ENCODE data around the gene BICDL2. TPM values are rescaled to one million over a fixed set of nuclear protein-coding genes. Genes with fewer than 3 reads are reported as not detected.

Gene BICDL2
- total RNA-seq, 1 donor from 2014 or later = not detected

Other genes with a start within 250 kb of the BICDL2 start
- gene PRSS33, start 249.4 kb downstream of the BICDL2 start, total RNA-seq = not detected
- not detected for gene PRSS41, start 238.5 kb downstream of the BICDL2 start, total RNA-seq
- gene PRSS21, start 219.7 kb downstream of the BICDL2 start, total RNA-seq = not detected
- 0.37 TPM for gene ZG16B, start 206.6 kb downstream of the BICDL2 start, total RNA-seq
- not detected for gene PRSS22, start 178.8 kb downstream of the BICDL2 start, total RNA-seq
- 28.6 TPM for gene FLYWCH2, start 153.7 kb downstream of the BICDL2 start, total RNA-seq
- 36.1 TPM for gene FLYWCH1, start 125.0 kb downstream of the BICDL2 start, total RNA-seq
- gene KREMEN2, start 72.7 kb downstream of the BICDL2 start, total RNA-seq = not detected
- gene PAQR4, start 67.6 kb downstream of the BICDL2 start, total RNA-seq = 7.9 TPM
- 0.55 TPM for gene PKMYT1, start 56.5 kb downstream of the BICDL2 start, total RNA-seq
- 1.2 TPM for gene CLDN9, start 24.0 kb downstream of the BICDL2 start, total RNA-seq
- not detected for gene CLDN6, start 18.8 kb downstream of the BICDL2 start, total RNA-seq
- 17.7 TPM for gene TNFRSF12A, start 16.6 kb downstream of the BICDL2 start, total RNA-seq
- gene HCFC1R1, start 13.0 kb downstream of the BICDL2 start, total RNA-seq = 61.1 TPM
- gene THOC6, start 12.9 kb downstream of the BICDL2 start, total RNA-seq = 11.3 TPM
- 2.8 TPM for gene MMP25, start 9.6 kb upstream of the BICDL2 start, total RNA-seq
- gene IL32, start 28.7 kb upstream of the BICDL2 start, total RNA-seq = 46.0 TPM
- not detected for gene ZSCAN10, start 62.4 kb upstream of the BICDL2 start, total RNA-seq
- gene ZNF205, start 75.6 kb upstream of the BICDL2 start, total RNA-seq = 8.8 TPM
- 7.1 TPM for gene ZNF213, start 98.1 kb upstream of the BICDL2 start, total RNA-seq
- not detected for gene OR1F1, start 151.3 kb upstream of the BICDL2 start, total RNA-seq
- 5.7 TPM for gene ZNF200, start 198.2 kb upstream of the BICDL2 start, total RNA-seq
- 0.62 TPM for gene MEFV, start 219.7 kb upstream of the BICDL2 start, total RNA-seq
- 7.8 TPM for gene ZNF263, start 246.5 kb upstream of the BICDL2 start, total RNA-seq

Measured in left ventricle myocardium superior (tissue), 1 donor.